Central memory CD8-positive, alpha-beta T cell (primary cell): ENCODE results near the gene TULP4.
"Not testable (repeated sequence)": the region's sequence is repeated elsewhere in the genome, so short reads cannot be mapped to it uniquely, and the experiment has no call there.

Source experiments
- ATAC-seq: fragments of 150-1000 bp; cut with Tn5 transposase; replicated peaks from 2 replicates; pipeline ENCODE4 v1.10.0; 2022; ENCODE audit warnings: mild to moderate bottlenecking, moderate FRiP score, moderate number of reproducible peaks; ENCODE audit not compliant: poor library complexity, severe bottlenecking; ENCODE audit errors: extremely low read depth
- DNase-seq, 2 donors: peaks; one replicate each; pipeline ENCODE4 v3.0.0; 2021; ENCODE audit warnings: low spot score in 2 of 2
- H3K27ac Mint-ChIP-seq: one replicate; pipeline ENCODE4 v1.8.0; 2022; ENCODE audit warnings: low read depth, mild to moderate bottlenecking, moderate library complexity, mixed read lengths
- H3K27me3 Mint-ChIP-seq: one replicate; pipeline ENCODE4 v1.8.0; 2022; ENCODE audit warnings: mixed read lengths
- H3K36me3 Mint-ChIP-seq: one replicate; pipeline ENCODE4 v1.8.0; 2022; ENCODE audit warnings: mild to moderate bottlenecking, moderate library complexity, mixed read lengths; ENCODE audit not compliant: insufficient read depth
- H3K4me1 Mint-ChIP-seq: one replicate; pipeline ENCODE4 v1.8.0; 2022; ENCODE audit warnings: mixed read lengths
- H3K4me3 Mint-ChIP-seq: one replicate; pipeline ENCODE4 v1.8.0; 2022; ENCODE audit warnings: mild to moderate bottlenecking, moderate library complexity, mixed read lengths
- H3K9me3 Mint-ChIP-seq: one replicate; pipeline ENCODE4 v1.8.0; 2022; ENCODE audit warnings: mixed read lengths

Gene TULP4

GRCh38 chr6:158340252-158340651 lies 28.0 kb downstream of the TULP4 start:
- DNase-seq: no peak
- ATAC-seq: no peak
- Mint-ChIP-seq H3K27me3 (no peaks in the 10 kb centered on the region), H3K36me3 (peaks cover 3% of the 10 kb centered on the region), H3K27ac (no peak overlapping the region), H3K4me1 (peaks cover 42% of the 10 kb centered on the region), H3K4me3 (no peak overlapping the region), H3K9me3 (no peaks in the 10 kb centered on the region)

GRCh38 chr6:158344534-158344933 lies 32.3 kb downstream of the TULP4 start:
- Mint-ChIP-seq H3K27ac (no peak overlapping the region), H3K4me1 (peaks cover 34% of the 10 kb centered on the region), H3K9me3 (no peaks in the 10 kb centered on the region), H3K36me3 (no peaks in the 10 kb centered on the region), H3K27me3 (no peaks in the 10 kb centered on the region), H3K4me3 (no peak overlapping the region)
- ATAC-seq (no peak), DNase-seq (no peak)

- H3K27me3 Mint-ChIP-seq, ATAC-seq, H3K9me3 Mint-ChIP-seq, DNase-seq, H3K27ac Mint-ChIP-seq, H3K36me3 Mint-ChIP-seq, H3K4me3 Mint-ChIP-seq: not testable (repeated sequence)
- H3K4me1 Mint-ChIP-seq: peaks cover 32% of the 10 kb centered on the region
Measured at GRCh38 chr6:158345444-158345843, 33.2 kb downstream of the TULP4 start.

GRCh38 chr6:158347335-158347734 lies 35.1 kb downstream of the TULP4 start:
- no peaks in the 10 kb centered on the region for H3K36me3 Mint-ChIP-seq
- H3K4me1 Mint-ChIP-seq: peaks cover 23% of the 10 kb centered on the region
- H3K27me3 Mint-ChIP-seq: no peaks in the 10 kb centered on the region
- no peak for ATAC-seq
- no peaks in the 10 kb centered on the region for H3K9me3 Mint-ChIP-seq
- no peak overlapping the region for H3K4me3 Mint-ChIP-seq
- no peak for DNase-seq
- H3K27ac Mint-ChIP-seq: no peak overlapping the region

GRCh38 chr6:158348737-158349504 lies 36.7 kb downstream of the TULP4 start:
- peaks cover 12% of the 10 kb centered on the region for H3K4me1 Mint-ChIP-seq
- H3K9me3 Mint-ChIP-seq, DNase-seq, H3K27me3 Mint-ChIP-seq, H3K4me3 Mint-ChIP-seq, H3K27ac Mint-ChIP-seq, ATAC-seq, H3K36me3 Mint-ChIP-seq: not testable (repeated sequence)

- peaks cover 12% of the 10 kb centered on the region for H3K4me1 Mint-ChIP-seq
- H3K9me3 Mint-ChIP-seq, H3K27me3 Mint-ChIP-seq, DNase-seq, H3K36me3 Mint-ChIP-seq, H3K4me3 Mint-ChIP-seq, ATAC-seq, H3K27ac Mint-ChIP-seq: not testable (repeated sequence)
Measured at GRCh38 chr6:158349505-158350275, 37.4 kb downstream of the TULP4 start.

GRCh38 chr6:158350731-158351130 lies 38.5 kb downstream of the TULP4 start:
- ATAC-seq, H3K36me3 Mint-ChIP-seq, H3K4me3 Mint-ChIP-seq, DNase-seq, H3K9me3 Mint-ChIP-seq, H3K27me3 Mint-ChIP-seq, H3K27ac Mint-ChIP-seq: not testable (repeated sequence)
- peaks cover 13% of the 10 kb centered on the region for H3K4me1 Mint-ChIP-seq

- Mint-ChIP-seq H3K4me3 (no peak overlapping the region), H3K4me1 (peaks cover 45% of the 10 kb centered on the region), H3K27ac (no peak overlapping the region), H3K36me3 (no peaks in the 10 kb centered on the region), H3K27me3 (no peaks in the 10 kb centered on the region), H3K9me3 (no peaks in the 10 kb centered on the region)
- DNase-seq (no peak), ATAC-seq (no peak)
Measured at GRCh38 chr6:158353883-158354877, 41.9 kb downstream of the TULP4 start.

- Mint-ChIP-seq H3K36me3 (no peaks in the 10 kb centered on the region), H3K27ac (peak overlapping the region; percentile 38), H3K27me3 (no peaks in the 10 kb centered on the region), H3K9me3 (no peaks in the 10 kb centered on the region), H3K4me1 (peaks cover 59% of the 10 kb centered on the region), H3K4me3 (no peak overlapping the region)
- DNase-seq (no peak), ATAC-seq (no peak)
Measured at GRCh38 chr6:158356586-158357546, 44.6 kb downstream of the TULP4 start.

GRCh38 chr6:158357570-158358216 lies 45.4 kb downstream of the TULP4 start:
- peak overlapping the region; percentile 33 for H3K27ac Mint-ChIP-seq
- no peaks in the 10 kb centered on the region for H3K27me3 Mint-ChIP-seq
- H3K36me3 Mint-ChIP-seq: no peaks in the 10 kb centered on the region
- no peak overlapping the region for H3K4me3 Mint-ChIP-seq
- H3K9me3 Mint-ChIP-seq: no peaks in the 10 kb centered on the region
- no peak for DNase-seq
- H3K4me1 Mint-ChIP-seq: peaks cover 59% of the 10 kb centered on the region
- no peak for ATAC-seq

GRCh38 chr6:158358450-158359077 lies 46.3 kb downstream of the TULP4 start:
- ATAC-seq (no peak), DNase-seq (no peak)
- Mint-ChIP-seq H3K9me3 (no peaks in the 10 kb centered on the region), H3K4me3 (no peak overlapping the region), H3K36me3 (no peaks in the 10 kb centered on the region), H3K27me3 (no peaks in the 10 kb centered on the region), H3K27ac (no peak overlapping the region), H3K4me1 (peaks cover 59% of the 10 kb centered on the region)
